ENCODE measurements around the gene TP53TG3E.
"Not testable (repeated sequence)": the region's sequence is repeated elsewhere in the genome, so short reads cannot be mapped to it uniquely, and the experiment has no call there.

Gene TP53TG3E

GRCh38 chr16:33304006-33304405, at the start of gene TP53TG3E:
Gene TP53TG3E, plus strand, starts transcription at chr16:33304306. Its CDS starts 68 bp downstream, at chr16:33304374.
- not testable (repeated sequence) for H3K27me3 Mint-ChIP-seq (ENCODE audit: low read depth); H3K9me3 Mint-ChIP-seq; H3K4me1 Mint-ChIP-seq; H3K4me3 Mint-ChIP-seq; H3K36me3 Mint-ChIP-seq (ENCODE audit: low read depth); H3K27ac Mint-ChIP-seq

GRCh38 chr16:33336226-33337012, 32.3 kb downstream of the TP53TG3E start:
- H3K36me3 Mint-ChIP-seq (ENCODE audit: low read depth); H3K4me1 Mint-ChIP-seq: not testable (repeated sequence)

GRCh38 chr16:33337627-33338542, 33.8 kb downstream of the TP53TG3E start:
- H3K9me3 Mint-ChIP-seq; H3K27ac Mint-ChIP-seq; H3K27me3 Mint-ChIP-seq (ENCODE audit: low read depth); H3K36me3 Mint-ChIP-seq (ENCODE audit: low read depth); H3K4me3 Mint-ChIP-seq; H3K4me1 Mint-ChIP-seq: not testable (repeated sequence)

More at GRCh38 chr16:33336226-33337012, 32.3 kb downstream of the TP53TG3E start:
- H3K9me3 Mint-ChIP-seq; H3K27ac Mint-ChIP-seq; H3K27me3 Mint-ChIP-seq (ENCODE audit: low read depth); H3K4me3 Mint-ChIP-seq: not testable (repeated sequence)

GRCh38 chr16:33338543-33338951, 34.4 kb downstream of the TP53TG3E start:
- H3K27me3 Mint-ChIP-seq (ENCODE audit: low read depth); H3K27ac Mint-ChIP-seq: not testable (repeated sequence)

GRCh38 chr16:33339093-33340061, 35.3 kb downstream of the TP53TG3E start:
- H3K27me3 Mint-ChIP-seq (ENCODE audit: low read depth) = not testable (repeated sequence)

More at GRCh38 chr16:33338543-33338951, 34.4 kb downstream of the TP53TG3E start:
- not testable (repeated sequence) for H3K9me3 Mint-ChIP-seq; H3K36me3 Mint-ChIP-seq (ENCODE audit: low read depth); H3K4me1 Mint-ChIP-seq; H3K4me3 Mint-ChIP-seq

More at GRCh38 chr16:33339093-33340061, 35.3 kb downstream of the TP53TG3E start:
- H3K9me3 Mint-ChIP-seq; H3K4me1 Mint-ChIP-seq; H3K36me3 Mint-ChIP-seq (ENCODE audit: low read depth); H3K4me3 Mint-ChIP-seq; H3K27ac Mint-ChIP-seq: not testable (repeated sequence)

Data from nephron (organoid).